HepG2 (cell line): ENCODE data around the gene COL26A1. TPM values are rescaled to one million over a fixed set of nuclear protein-coding genes. Genes with fewer than 3 reads are reported as not detected.
A peak's percentile ranks its signal among the peaks of the same experiment; 100 is the strongest.

ENCODE experiments used
- CTCF ChIP-seq: sonication (generic); formaldehyde crosslinking; IDR thresholded peaks from 2 replicates; pipeline ENCODE4 v1.5.0; 2020; ENCODE audit warnings: mild to moderate bottlenecking, missing genetic modification reagents, moderate library complexity
- EP300 ChIP-seq, 3 experiments: sonication (generic) in 1 of 3; formaldehyde crosslinking in 1 of 3; IDR thresholded peaks; 2 replicates each; pipeline versions ENCODE4 v1.5.1 to v1.6.1; 2011 to 2020; ENCODE audit warnings: low read depth in 2 of 3, low read length in 2 of 3, borderline replicate concordance in 1 of 3, improper control_type of control experiment in 1 of 3, mild to moderate bottlenecking in 1 of 3, missing genetic modification reagents in 1 of 3, moderate library complexity in 1 of 3
- IRF9 ChIP-seq: sonication (generic); formaldehyde crosslinking; IDR thresholded peaks from 2 replicates; pipeline ENCODE4 v1.8.0; 2022; ENCODE audit warnings: missing genetic modification reagents, mild to moderate bottlenecking, borderline replicate concordance
- KDM5B ChIP-seq: sonication (generic); formaldehyde crosslinking; IDR thresholded peaks from 2 replicates; pipeline ENCODE4 v1.4.0; 2020; ENCODE audit warnings: missing genetic modification reagents, mild to moderate bottlenecking, borderline replicate concordance
- RAD21 ChIP-seq: fragments of 450-650 bp; formaldehyde crosslinking; IDR thresholded peaks from 2 replicates; pipeline ENCODE4 v1.5.0; 2020; ENCODE audit warnings: mild to moderate bottlenecking
- RXRA ChIP-seq: sonication (generic); formaldehyde crosslinking; IDR thresholded peaks from 2 replicates; pipeline ENCODE4 v1.5.1; 2020; ENCODE audit warnings: missing genetic modification reagents
- SMC3 ChIP-seq: IDR thresholded peaks from 2 replicates; pipeline ENCODE4 v1.6.1; 2011; ENCODE audit warnings: low read length, improper control_type of control experiment
- SNAI1 ChIP-seq: sonication (generic); formaldehyde crosslinking; IDR thresholded peaks from 2 replicates; pipeline ENCODE4 v1.5.0; 2020; ENCODE audit warnings: mild to moderate bottlenecking, missing genetic modification reagents, borderline replicate concordance
- YY1 ChIP-seq: IDR thresholded peaks from 2 replicates; pipeline ENCODE4 v1.6.1; 2011; ENCODE audit warnings: low read length, low read depth, moderate library complexity, mild to moderate bottlenecking; ENCODE audit not compliant: insufficient read depth, insufficient replicate concordance
- ZBTB38 ChIP-seq: sonication (generic); formaldehyde crosslinking; IDR thresholded peaks from 2 replicates; pipeline ENCODE4 v1.5.1; 2020; ENCODE audit warnings: mild to moderate bottlenecking, missing genetic modification reagents
- ZBTB49 ChIP-seq: sonication (generic); formaldehyde crosslinking; IDR thresholded peaks from 2 replicates; pipeline ENCODE4 v1.4.0; 2020; ENCODE audit warnings: missing genetic modification reagents, borderline replicate concordance
- ZFY ChIP-seq: sonication (generic); formaldehyde crosslinking; IDR thresholded peaks from 2 replicates; pipeline ENCODE4 v1.4.0; 2020; ENCODE audit warnings: missing genetic modification reagents
- ZNF263 ChIP-seq: sonication (generic); formaldehyde crosslinking; IDR thresholded peaks from 2 replicates; pipeline ENCODE4 v1.4.0; 2020; ENCODE audit warnings: missing genetic modification reagents
- polyA plus RNA-seq, 8 experiments: library from polyadenylated mRNA; depleted of rRNA in 3 of 8; stranded (reverse) in 7 of 8; unstranded in 1 of 8; fragments of >200 nt; fragmentation: Illumina TruSeq in 4 of 8; extraction: Trizol in 4 of 8; gene quantifications; 2 replicates each; pipeline versions ENCODE4 v1.2.1 to v1.2.3, GENCODE V29; 2011 to 2016; ENCODE audit warnings: low read depth in 4 of 8, missing spikeins in 1 of 8, mixed read lengths in 1 of 8; ENCODE audit not compliant: insufficient read depth in 1 of 8
- total RNA-seq, 5 experiments: library from RNA; depleted of rRNA; stranded (reverse); fragments of >200 nt; fragmentation: Illumina TruSeq; extraction: Trizol; gene quantifications; 2 replicates each; pipeline ENCODE4 v1.2.3, GENCODE V29; 2016; ENCODE audit warnings: low read depth in 1 of 5
- TF ChIP-seq, protein P1 (sequence below): sonication (generic); formaldehyde crosslinking; IDR thresholded peaks from 2 replicates; pipeline ENCODE4 v1.4.0; 2020; ENCODE audit warnings: mild to moderate bottlenecking, missing genetic modification reagents
- TF ChIP-seq, protein P2 (sequence below): sonication (generic); formaldehyde crosslinking; IDR thresholded peaks from 2 replicates; pipeline ENCODE4 v1.4.0; 2020; ENCODE audit warnings: missing genetic modification reagents
- TF ChIP-seq, protein P3 (sequence below): sonication (generic); formaldehyde crosslinking; IDR thresholded peaks from 2 replicates; pipeline ENCODE4 v1.4.0; 2020; ENCODE audit warnings: missing genetic modification reagents, mild to moderate bottlenecking, borderline replicate concordance
- TF ChIP-seq, protein P4 (sequence below): IDR thresholded peaks from 2 replicates; pipeline ENCODE4 v1.6.1; 2016; ENCODE audit warnings: low read depth, borderline replicate concordance

COL26A1 gene
- total and polyA plus RNA-seq, 2 of the 13 experiments (the other 11 are each of a cell fraction or from before 2014, with no cell fraction given), result 7.8 to 9.2 TPM

DNA sequence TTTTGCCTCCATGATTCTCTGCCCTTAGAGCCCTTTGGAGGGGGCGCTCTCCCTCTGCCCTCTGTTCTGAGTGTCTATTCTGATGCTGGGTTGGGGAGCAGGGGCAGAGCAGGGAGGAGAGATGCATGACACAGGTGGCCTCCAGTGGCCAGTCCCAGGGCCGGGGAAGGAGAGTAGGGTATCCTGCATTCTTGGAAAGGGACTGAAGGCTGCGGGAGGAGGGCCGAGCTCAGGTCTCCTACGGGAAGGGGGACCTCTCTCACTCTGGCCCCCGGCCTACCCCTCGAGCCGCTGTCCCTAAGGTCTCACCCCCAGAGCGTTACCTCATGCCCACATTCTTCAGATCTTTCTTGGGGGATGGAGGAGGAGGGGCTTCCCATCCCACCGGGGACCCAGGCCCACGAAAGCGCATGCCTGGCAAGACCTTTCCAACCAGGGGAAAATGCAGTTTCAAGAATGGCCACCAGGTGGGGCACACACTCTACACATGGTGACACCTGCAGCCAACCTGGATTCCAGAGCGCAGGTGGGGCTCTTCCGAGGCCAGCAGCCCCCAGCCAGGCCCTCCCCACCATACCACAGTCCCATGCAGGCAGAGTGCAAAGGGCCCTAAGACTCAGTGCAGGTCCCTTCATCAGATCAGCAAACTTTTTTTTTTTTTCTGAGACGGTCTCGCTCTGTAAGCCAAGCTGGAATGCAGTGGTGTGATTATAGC lies 180.0 kb downstream of the COL26A1 start (continued):
- peak; percentile 95 for TF ChIP-seq CTCF (CRISPR knock-in tag)
- TF ChIP-seq, protein P1, sequence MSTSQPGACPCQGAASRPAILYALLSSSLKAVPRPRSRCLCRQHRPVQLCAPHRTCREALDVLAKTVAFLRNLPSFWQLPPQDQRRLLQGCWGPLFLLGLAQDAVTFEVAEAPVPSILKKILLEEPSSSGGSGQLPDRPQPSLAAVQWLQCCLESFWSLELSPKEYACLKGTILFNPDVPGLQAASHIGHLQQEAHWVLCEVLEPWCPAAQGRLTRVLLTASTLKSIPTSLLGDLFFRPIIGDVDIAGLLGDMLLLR (CRISPR knock-in tag), result peak; percentile 60; the same call in 1 of the 2 replicates
- TF ChIP-seq RXRA, result no peak
- peak; percentile 15 for TF ChIP-seq YY1
- TF ChIP-seq IRF9 (CRISPR knock-in tag), result 0 out of 2 replicates have a peak, but pooled peaks have one; percentile 43
- no peak for TF ChIP-seq ZBTB49
- 0 out of 2 replicates have a peak, but pooled peaks have one; percentile 16 for TF ChIP-seq ZBTB38
- TF ChIP-seq, protein P2, sequence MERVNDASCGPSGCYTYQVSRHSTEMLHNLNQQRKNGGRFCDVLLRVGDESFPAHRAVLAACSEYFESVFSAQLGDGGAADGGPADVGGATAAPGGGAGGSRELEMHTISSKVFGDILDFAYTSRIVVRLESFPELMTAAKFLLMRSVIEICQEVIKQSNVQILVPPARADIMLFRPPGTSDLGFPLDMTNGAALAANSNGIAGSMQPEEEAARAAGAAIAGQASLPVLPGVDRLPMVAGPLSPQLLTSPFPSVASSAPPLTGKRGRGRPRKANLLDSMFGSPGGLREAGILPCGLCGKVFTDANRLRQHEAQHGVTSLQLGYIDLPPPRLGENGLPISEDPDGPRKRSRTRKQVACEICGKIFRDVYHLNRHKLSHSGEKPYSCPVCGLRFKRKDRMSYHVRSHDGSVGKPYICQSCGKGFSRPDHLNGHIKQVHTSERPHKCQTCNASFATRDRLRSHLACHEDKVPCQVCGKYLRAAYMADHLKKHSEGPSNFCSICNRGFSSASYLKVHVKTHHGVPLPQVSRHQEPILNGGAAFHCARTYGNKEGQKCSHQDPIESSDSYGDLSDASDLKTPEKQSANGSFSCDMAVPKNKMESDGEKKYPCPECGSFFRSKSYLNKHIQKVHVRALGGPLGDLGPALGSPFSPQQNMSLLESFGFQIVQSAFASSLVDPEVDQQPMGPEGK (CRISPR knock-in tag), result peak; percentile 76
- TF ChIP-seq, protein P3, sequence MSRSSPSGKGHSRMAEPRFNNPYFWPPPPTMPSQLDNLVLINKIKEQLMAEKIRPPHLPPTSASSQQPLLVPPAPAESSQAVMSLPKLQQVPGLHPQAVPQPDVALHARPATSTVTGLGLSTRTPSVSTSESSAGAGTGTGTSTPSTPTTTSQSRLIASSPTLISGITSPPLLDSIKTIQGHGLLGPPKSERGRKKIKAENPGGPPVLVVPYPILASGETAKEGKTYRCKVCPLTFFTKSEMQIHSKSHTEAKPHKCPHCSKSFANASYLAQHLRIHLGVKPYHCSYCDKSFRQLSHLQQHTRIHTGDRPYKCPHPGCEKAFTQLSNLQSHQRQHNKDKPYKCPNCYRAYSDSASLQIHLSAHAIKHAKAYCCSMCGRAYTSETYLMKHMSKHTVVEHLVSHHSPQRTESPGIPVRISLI (CRISPR knock-in tag), result peak; percentile 24; the same call in 1 of the 2 replicates
- no peak for TF ChIP-seq EP300 (IDR thresholded peaks at IDR 0.05; ENCODE audit: low read depth in 2 of 2, low read length in 2 of 2)
- no peak for TF ChIP-seq EP300 (CRISPR knock-in tag; IDR thresholded peaks at IDR 0.05; ENCODE audit: borderline replicate concordance)
- peak; percentile 76 for TF ChIP-seq SMC3
- TF ChIP-seq KDM5B (CRISPR knock-in tag), result peak; percentile 62
- TF ChIP-seq SNAI1, result no peak
- peak; percentile 85 for TF ChIP-seq RAD21 (CRISPR knock-in tag)
- TF ChIP-seq ZNF263 (CRISPR knock-in tag), result 0 out of 2 replicates have a peak, but pooled peaks have one; percentile 8
- TF ChIP-seq, protein P4, sequence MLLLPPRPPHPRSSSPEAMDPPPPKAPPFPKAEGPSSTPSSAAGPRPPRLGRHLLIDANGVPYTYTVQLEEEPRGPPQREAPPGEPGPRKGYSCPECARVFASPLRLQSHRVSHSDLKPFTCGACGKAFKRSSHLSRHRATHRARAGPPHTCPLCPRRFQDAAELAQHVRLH (CRISPR knock-in tag), result no peak
- no peak for TF ChIP-seq ZFY
- TF ChIP-seq, all 625 proteins: peak for 19
